HG03060 (cell line): ENCODE results near the gene SLC4A1.
"Not testable (repeated sequence)": the region's sequence is repeated elsewhere in the genome, so short reads cannot be mapped to it uniquely, and the experiment has no call there.

ENCODE experiments used
- ATAC-seq: cut with Tn5 transposase; IDR thresholded peaks from one replicate; pipeline ENCODE4 v1.9.1; 2021; ENCODE audit warnings: low read depth, moderate number of reproducible peaks; ENCODE audit not compliant: unreplicated experiment

Gene SLC4A1

DNA sequence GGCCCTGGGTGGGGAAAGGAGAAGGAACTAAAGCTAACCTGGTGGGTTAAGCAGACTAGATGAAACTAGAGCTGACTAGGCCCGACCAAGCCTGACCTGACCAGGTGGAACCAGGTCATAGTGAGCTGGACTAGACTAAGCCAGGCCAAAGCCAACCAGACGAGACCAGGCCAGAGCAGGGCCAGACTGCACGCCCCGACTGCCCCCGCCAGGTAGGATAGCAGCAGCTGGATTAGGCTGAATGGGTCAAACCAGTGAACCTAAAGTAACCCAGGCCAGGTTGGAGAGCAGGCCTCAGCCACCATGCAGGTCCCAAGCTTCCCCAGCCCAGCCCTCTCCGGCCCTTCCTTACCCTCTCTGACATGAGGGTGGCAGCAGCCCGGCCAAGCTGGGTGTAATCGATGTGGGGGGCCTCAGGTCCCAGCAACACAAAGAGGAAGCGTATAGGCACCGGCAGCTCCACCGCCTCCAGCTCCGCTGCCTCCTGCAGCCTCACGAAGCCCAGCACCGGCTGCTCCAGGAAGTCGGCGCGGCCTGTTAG, 9.1 kb downstream of the SLC4A1 start:
- no peak for ATAC-seq

DNA sequence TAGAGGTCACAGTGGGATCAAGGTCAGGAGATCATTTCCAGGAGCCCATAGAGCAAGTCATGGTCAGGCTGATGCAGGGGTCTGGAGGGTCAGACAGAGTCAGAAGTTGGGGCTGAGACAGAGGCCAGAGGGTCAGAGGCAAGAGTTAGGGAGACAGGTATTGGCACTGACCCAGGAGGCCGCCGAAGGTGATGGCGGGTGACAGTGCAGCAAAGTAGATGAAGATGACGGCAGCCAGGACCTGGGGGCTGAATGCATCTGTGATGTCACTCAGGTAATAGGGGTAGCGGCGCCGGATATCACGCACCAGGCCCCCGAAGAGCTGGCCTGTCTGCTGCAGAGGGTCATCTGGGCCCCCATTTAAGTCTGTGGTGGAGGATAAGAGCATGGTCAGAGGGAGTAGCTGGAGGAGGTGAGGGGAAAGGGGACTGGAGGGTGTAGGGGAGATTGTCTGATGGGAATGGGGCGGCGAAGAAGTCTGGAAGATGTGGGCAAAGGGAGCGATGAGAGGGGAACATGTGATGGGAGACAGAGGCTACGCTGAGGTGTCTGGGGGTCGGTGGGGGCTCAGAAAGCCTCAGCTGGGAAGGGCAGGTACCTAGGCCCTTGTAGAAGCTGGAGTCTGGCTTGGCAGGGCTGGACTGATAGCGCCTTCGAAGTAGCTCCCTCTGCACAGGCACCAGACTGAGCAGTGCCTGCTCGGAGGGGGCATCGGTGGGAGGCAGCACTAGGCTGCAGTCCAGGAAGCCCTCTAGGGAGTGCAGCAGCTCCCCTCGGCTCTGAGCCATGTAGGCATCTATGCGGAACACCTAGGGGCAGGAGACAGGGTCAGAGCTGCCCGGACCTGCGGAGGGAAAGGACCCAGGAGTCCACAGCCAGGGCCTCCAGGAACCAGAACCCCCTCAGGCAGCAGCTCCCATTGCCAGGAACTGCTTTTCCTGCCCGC, 9.8 kb downstream of the SLC4A1 start:
- ATAC-seq, result no peak

- no peak for ATAC-seq
These were observed 11.3 kb downstream of the SLC4A1 start for GRCh38 chr17:44256671-44257070.

DNA sequence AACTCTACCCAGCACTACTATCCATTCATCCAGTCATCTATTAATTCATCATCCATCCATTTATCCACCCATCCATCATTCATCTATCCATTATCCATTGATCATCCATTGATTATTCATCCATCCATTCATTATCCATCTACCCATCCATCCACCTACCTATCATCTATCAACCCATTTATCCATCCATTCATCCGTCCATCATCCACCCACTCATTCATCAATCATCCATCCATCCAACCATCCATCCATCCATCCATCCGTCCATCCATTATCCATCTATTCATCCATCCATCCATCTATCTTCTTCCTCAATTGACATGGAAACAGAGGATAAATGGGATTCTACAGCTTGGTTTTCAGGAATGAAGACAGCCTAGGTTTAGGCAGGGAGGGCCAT, 12.0 kb downstream of the SLC4A1 start:
- no peak for ATAC-seq

GRCh38 chr17:44254361-44255095, 13.4 kb downstream of the SLC4A1 start:
- ATAC-seq, result no peak

DNA sequence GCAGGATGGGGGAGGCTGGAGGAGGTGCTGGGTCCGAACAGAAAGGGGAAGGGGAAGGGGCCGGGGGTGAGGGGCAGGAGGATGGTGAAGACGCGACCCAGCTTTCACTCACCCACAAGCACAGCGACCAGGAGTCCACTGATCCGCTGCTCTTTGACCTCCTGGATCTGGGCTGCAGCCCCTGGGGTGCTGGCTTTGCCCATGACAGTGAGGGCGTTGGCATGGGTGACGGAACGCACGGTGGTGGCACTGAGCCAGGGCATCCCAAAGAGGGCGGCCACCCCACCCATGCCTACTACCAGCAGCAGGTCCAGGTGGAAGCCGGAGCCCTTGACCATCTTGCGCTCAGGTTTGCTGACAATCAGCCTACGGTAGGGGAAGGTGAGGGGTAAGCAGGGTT, 14.9 kb downstream of the SLC4A1 start:
- ATAC-seq, result no peak

- ATAC-seq, result no peak
These were observed 16.9 kb downstream of the SLC4A1 start for GRCh38 chr17:44251062-44251461.

DNA sequence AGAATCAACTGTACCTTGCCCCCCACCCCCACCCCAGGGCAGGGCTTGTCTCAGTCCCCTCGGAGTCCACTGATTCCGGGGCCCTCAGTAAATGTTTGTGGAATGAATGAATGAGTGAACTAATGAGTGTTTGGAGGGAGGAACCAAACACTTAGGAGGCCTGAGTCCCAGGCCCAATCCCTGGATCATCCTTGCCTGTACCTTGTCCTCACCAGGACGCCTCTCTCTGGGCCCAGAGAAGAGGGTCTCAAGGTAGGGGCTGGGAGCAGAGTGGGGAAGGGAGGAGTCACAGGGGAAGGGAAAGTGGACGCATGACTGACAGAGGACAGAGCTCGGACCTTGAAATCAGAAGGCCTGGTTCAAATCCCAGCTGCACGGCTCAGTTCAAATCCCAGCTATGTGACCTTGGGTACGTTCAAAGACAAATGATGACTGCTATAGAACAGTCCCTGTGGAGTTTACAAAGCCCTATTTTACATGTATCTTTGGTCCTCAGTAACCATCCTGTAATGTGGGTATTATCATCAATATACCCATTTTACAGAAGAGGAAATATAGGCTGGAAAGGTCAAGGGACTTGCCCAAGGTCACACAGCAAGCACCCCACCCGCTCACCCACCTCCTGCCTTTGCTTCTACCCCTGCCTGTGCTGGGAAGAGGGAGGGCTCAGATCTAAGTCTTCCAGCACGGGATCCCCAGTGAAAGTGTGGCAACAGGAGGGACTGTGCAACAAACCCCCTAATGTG, 18.3 kb downstream of the SLC4A1 start:
- ATAC-seq, result no peak

- no peak for ATAC-seq
These were observed 19.8 kb downstream of the SLC4A1 start for GRCh38 chr17:44247876-44248736.

DNA sequence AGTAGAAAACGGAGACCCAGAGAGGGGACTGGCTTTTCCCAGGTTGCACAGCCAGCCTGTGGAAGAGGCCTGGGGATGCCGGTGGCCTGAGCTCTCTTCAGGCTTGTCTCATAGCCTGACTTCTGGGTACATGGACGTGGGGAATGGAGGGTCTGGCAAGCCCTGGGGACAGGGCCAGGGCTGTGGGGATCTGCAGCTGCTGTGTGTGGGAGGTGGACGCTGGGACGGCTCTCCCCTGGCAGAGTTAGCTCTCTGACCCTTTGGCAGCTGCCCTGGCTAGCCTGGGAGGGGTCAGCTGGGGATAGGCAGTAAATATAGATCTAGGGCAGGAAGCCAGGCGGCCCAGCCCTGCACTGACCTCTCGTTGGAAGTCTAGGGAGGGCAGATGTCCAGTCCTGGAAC, 20.5 kb downstream of the SLC4A1 start:
- no peak for ATAC-seq

DNA sequence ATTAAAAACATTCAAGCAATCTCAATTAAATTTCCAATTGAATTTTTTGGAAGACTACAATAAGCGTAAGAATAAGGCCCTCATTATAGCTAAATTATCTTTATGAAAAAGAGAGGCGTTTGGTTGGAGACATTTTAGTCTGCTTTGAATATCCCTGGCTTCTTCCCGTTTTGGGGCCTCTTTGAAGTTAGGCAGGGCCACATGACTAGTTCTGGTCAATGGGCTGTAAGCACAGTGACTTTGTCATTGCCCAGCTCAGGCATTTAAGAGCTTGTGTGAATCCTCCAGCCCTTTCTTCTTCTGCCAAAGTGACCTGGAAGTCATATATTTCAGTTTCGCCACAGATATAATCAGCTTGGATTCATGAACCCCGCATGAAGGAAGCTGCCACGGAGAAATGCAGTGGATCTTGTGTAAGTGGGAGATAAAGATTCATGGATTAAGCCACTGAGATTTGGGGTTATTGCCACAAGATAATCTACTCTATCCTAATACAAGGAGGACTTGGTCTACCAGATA, 26.8 kb downstream of the SLC4A1 start:
- ATAC-seq, result no peak

DNA sequence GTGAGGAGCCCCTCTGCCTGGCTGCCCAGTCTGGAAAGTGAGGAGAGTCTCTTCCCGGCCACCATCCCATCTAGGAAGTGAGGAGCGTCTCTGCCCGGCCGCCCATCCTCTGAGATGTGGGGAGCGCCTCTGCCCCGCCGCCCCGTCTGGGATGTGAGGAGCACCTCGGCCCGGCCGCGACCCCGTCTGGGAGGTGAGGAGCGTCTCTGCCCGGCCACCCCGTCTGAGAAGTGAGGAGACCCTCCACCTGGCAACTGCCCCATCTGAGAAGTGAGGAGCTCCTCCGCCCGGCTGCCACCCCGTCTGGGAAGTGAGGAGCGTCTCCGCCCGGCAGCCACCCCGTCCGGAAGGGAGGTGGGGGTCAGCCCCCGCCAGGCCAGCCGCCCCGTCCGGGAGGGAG, 30.0 kb downstream of the SLC4A1 start:
- ATAC-seq, result not testable (repeated sequence)

GRCh38 chr17:44236444-44236991, 31.4 kb downstream of the SLC4A1 start:
- ATAC-seq, result no peak

DNA sequence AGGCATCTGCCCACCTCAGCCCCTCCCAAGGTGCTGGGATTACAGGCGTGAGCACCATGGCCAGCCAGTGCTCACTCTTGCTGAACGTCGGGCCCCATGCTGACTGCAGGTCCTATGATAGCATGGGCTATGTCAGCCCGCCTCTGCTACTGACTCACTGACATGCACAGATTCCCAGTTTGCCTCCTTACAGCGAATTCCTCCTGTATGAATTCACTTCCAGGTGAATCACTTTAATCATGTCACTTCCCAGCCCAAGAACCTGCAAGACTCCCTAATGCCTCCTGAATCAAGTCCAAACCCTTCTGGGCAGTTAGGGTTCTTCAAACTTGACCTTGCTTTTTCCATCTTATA, 32.4 kb downstream of the SLC4A1 start:
- ATAC-seq, result no peak

GRCh38 chr17:44233582-44233981, 34.4 kb downstream of the SLC4A1 start:
- no peak for ATAC-seq

DNA sequence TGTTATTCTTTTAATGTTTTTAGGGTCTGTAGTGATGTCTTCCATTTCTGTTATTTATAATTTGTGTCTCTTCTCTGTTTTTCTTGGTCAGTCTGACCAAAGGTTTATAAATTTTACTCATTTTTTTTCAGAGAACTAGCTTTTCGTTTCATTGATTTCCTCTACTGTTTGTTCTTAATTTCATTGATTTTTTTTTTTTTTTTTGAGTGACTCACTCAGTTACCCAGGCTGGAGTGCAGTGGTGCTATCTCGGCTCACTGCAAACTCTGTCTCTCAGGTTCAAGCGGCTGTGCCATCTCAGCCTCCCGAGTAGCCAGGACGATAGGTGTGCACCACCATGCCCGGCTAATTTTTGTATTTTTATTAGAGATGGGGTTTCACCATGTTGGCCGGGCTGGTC, 35.9 kb downstream of the SLC4A1 start:
- no peak for ATAC-seq

GRCh38 chr17:44230140-44230539, 37.8 kb downstream of the SLC4A1 start:
- no peak for ATAC-seq

DNA sequence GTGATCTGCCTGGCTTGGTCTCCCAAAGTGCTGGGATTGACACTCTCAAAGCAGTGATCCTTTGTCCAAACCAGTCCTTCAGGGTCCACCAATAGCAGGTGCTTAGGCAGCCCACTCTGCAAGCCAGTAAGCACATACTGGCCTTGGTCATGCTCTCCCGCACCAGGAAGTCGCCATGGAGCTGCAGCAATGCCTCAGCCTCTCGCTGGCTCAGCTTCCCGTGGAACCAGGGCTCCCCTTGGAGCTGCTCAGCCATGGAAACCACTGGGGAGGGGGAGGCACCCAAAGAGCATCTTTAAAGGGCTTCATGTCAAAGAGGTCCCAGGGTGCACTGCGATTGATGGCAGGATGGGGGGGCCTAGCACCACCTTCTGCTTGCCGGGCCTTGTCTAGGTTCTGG, 38.8 kb downstream of the SLC4A1 start:
- no peak for ATAC-seq

DNA sequence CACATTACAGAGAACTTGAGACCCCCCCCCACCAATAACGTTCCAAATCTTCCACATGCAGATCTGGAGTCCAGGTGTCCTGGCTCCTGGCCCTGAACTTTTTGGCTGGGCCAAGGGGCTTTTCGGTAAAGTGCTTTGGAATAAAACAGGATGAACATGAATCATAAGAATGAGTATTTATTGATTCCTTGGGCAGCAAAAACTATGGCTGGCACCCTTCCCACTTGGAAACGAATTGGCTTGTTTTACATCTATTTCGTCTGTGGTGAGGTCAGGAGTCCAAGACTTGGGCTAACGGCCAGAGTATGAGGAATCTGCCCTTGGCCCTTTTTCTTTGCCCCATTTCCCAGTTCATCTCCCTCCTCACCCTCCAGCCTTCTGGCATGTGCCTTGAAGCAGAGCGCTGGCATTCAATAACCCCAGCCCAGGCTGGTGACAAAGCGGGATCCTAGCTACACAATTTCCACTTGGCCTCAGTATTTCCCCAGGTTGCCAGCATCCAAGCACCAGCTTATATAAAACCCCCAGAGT, 44.3 kb downstream of the SLC4A1 start:
- no peak for ATAC-seq
